ENCODE data around the gene RNF227. TPM values are rescaled to one million over a fixed set of nuclear protein-coding genes. Genes with fewer than 3 reads are reported as not detected.
A peak's percentile ranks its signal among the peaks of the same experiment; 100 is the strongest.

RNF227 gene
- total RNA-seq, 4 donors from 2014 or later = 0.94 to 8.6 (median 5.7) TPM

- DNase-seq = no peak
- Histone ChIP-seq H3K9me3 (no peaks in the 10 kb centered on the region), H3K4me1 (peaks cover 11 to 28% (median 15%) of the 10 kb centered on the region in 3 donors), H3K27ac (no peak overlapping the region), H3K27me3 (no peaks in the 10 kb centered on the region), H3K4me3 (no peak overlapping the region), H3K36me3 (peaks cover 29 to 67% (median 54%) of the 10 kb centered on the region in 3 donors)
- TF ChIP-seq POLR2A (IDR thresholded peaks at IDR 0.05) (no peak), CTCF (IDR thresholded peaks at IDR 0.05) (no peak)
- 82 to 85% methylated on average over 13 of the region's 13 CpGs for WGBS, 2 donors
- intact Hi-C loops (cut with DNase I) = loop anchor here (5.0 kb wide), 1 partner anchor 77 kb away; no protein-coding TSS in a partner anchor
Observed at GRCh38 chr17:7910711-7911110, 5.4 kb downstream of the RNF227 start.

GRCh38 chr17:7910281-7910680, 5.8 kb downstream of the RNF227 start:
- intact Hi-C loops (cut with DNase I) = loop anchor here (5.0 kb wide), 1 partner anchor 77 kb away; no protein-coding TSS in a partner anchor
- no peak for DNase-seq

GRCh38 chr17:7909089-7909488, 7.0 kb downstream of the RNF227 start:
- Histone ChIP-seq H3K27ac (no peak overlapping the region), H3K27me3 (no peaks in the 10 kb centered on the region), H3K4me3 (no peak overlapping the region), H3K4me1 (peaks cover 0 to 13% (median 5%) of the 10 kb centered on the region in 3 donors), H3K9me3 (no peaks in the 10 kb centered on the region), H3K36me3 (peaks cover 34 to 83% (median 61%) of the 10 kb centered on the region in 3 donors)
- 90 to 91% methylated on average over 19 to 21 of the region's 29 CpGs for WGBS, 2 donors
- no peak for TF ChIP-seq CTCF (IDR thresholded peaks at IDR 0.05)
- TF ChIP-seq POLR2A (IDR thresholded peaks at IDR 0.05) = no peak
- DNase-seq = no peak
- intact Hi-C loops (cut with DNase I) = loop anchor here (5.0 kb wide), 1 partner anchor 138 kb away; no protein-coding TSS in a partner anchor

More at GRCh38 chr17:7910281-7910680, 5.8 kb downstream of the RNF227 start:
- no peaks in the 10 kb centered on the region for H3K27me3 ChIP-seq
- peaks cover 29 to 71% (median 54%) of the 10 kb centered on the region in 3 donors for H3K36me3 ChIP-seq
- H3K4me3 ChIP-seq = no peak overlapping the region
- WGBS, 2 donors = 92 to 96% methylated on average over 14 to 15 of the region's 15 CpGs
- no peaks in the 10 kb centered on the region for H3K9me3 ChIP-seq
- TF ChIP-seq POLR2A (IDR thresholded peaks at IDR 0.05) (no peak), CTCF (IDR thresholded peaks at IDR 0.05) (no peak)
- H3K27ac ChIP-seq = no peak overlapping the region
- H3K4me1 ChIP-seq = peaks cover 10 to 25% (median 14%) of the 10 kb centered on the region in 3 donors

- peaks cover 47 to 100% (median 68%) of the 10 kb centered on the region in 3 donors for H3K36me3 ChIP-seq
- H3K27ac ChIP-seq = no peak overlapping the region
- no peak for TF ChIP-seq POLR2A (IDR thresholded peaks at IDR 0.05)
- no peak for TF ChIP-seq CTCF (IDR thresholded peaks at IDR 0.05)
- no peaks in the 10 kb centered on the region for H3K9me3 ChIP-seq
- intact Hi-C loops (cut with DNase I) = no loop called here
- no peak overlapping the region for H3K4me3 ChIP-seq
- H3K27me3 ChIP-seq = no peaks in the 10 kb centered on the region
- no peaks in the 10 kb centered on the region for H3K4me1 ChIP-seq
- no peak for DNase-seq
- WGBS, 2 donors = 64 to 65% methylated on average over 16 to 20 of the region's 22 CpGs
Observed at GRCh38 chr17:7903154-7904103, 12.7 kb downstream of the RNF227 start.

- no peaks in the 10 kb centered on the region for H3K27me3 ChIP-seq
- peaks cover 34 to 100% (median 59%) of the 10 kb centered on the region in 3 donors for H3K36me3 ChIP-seq
- H3K4me1 ChIP-seq = no peaks in the 10 kb centered on the region
- H3K4me3 ChIP-seq = no peak overlapping the region
- TF ChIP-seq CTCF (IDR thresholded peaks at IDR 0.05) (peak in 5 of 6 experiments; percentile 27 to 65 (median 47)), POLR2A (IDR thresholded peaks at IDR 0.05) (no peak)
- H3K9me3 ChIP-seq = no peaks in the 10 kb centered on the region
- DNase-seq = no peak
- intact Hi-C loops (cut with DNase I) = no loop called here
- 38% methylated on average over 6 of the region's 6 CpGs for WGBS, 2 donors
- H3K27ac ChIP-seq = no peak overlapping the region
Observed at GRCh38 chr17:7897773-7898172, 18.3 kb downstream of the RNF227 start.
